K562 (cell line): ENCODE data around the gene NQO2. TPM values are rescaled to one million over a fixed set of nuclear protein-coding genes. Genes with fewer than 3 reads are reported as not detected.

ENCODE experiments used
- ARID1B ChIP-seq: fragments of 450-650 bp; IDR thresholded peaks from 2 replicates; pipeline ENCODE4 v1.6.1; 2016; ENCODE audit warnings: antibody characterized with exemption, mild to moderate bottlenecking, inconsistent platforms
- BCOR ChIP-seq: fragments of 450-650 bp; IDR thresholded peaks from 2 replicates; pipeline ENCODE4 v1.6.1; 2016
- EZH2 ChIP-seq: IDR thresholded peaks from 2 replicates; pipeline ENCODE4 v1.6.1; 2012; ENCODE audit warnings: low read depth, mild to moderate bottlenecking, inconsistent platforms, low read length, borderline replicate concordance
- TEAD4 ChIP-seq, 2 experiments: sonication (generic) in 1 of 2; formaldehyde crosslinking in 1 of 2; IDR thresholded peaks; 2 replicates each; pipeline versions ENCODE4 v1.6.1 to v1.8.0; 2012 to 2022; ENCODE audit warnings: borderline replicate concordance in 1 of 2, inconsistent platforms in 1 of 2, low read length in 1 of 2, mild to moderate bottlenecking in 1 of 2, missing genetic modification reagents in 1 of 2
- YY1 ChIP-seq, 3 experiments: IDR thresholded peaks; 2 replicates each; pipeline ENCODE4 v1.6.1; 2011; ENCODE audit warnings: low read length in 2 of 3, mild to moderate bottlenecking in 2 of 3, moderate library complexity in 2 of 3, borderline replicate concordance in 1 of 3, control low read depth in 1 of 3, low read depth in 1 of 3; ENCODE audit not compliant: insufficient read depth in 3 of 3, insufficient replicate concordance in 2 of 3, control insufficient read depth in 1 of 3, insufficient read length in 1 of 3; ENCODE audit errors: extremely low read depth in 1 of 3
- polyA plus RNA-seq, 8 experiments: library from polyadenylated mRNA; depleted of rRNA in 4 of 8; stranded (reverse) in 5 of 8; unstranded in 3 of 8; fragments of >200 nt; fragmentation: Nextera tagmentation in 2 of 8; fragmentation: Illumina TruSeq in 1 of 8; extraction: Ambion mirVana in 2 of 8; extraction: Trizol in 1 of 8; gene quantifications; 2 replicates each; pipeline versions ENCODE4 v1.2.1 to v1.2.3, GENCODE V29; 2011 to 2014; ENCODE audit warnings: inconsistent platforms in 1 of 8, missing spikeins in 1 of 8
- total RNA-seq, 7 experiments: library from RNA; depleted of rRNA in 6 of 7; stranded (reverse); fragments of >200 nt in 6 of 7; fragmentation: Illumina TruSeq in 2 of 7; extraction: Trizol in 2 of 7; gene quantifications; 2 replicates each; pipeline versions ENCODE4 v1.2.1 to v1.2.3, GENCODE V29; 2011 to 2021; ENCODE audit warnings: low replicate concordance in 1 of 7
- TF ChIP-seq, protein P1 (sequence below): fragments of 250-450 bp; sonication (Bioruptor Pico); IDR thresholded peaks from 2 replicates; pipeline ENCODE4 v1.5.0; 2020; ENCODE audit warnings: mild to moderate bottlenecking
- TF ChIP-seq, protein P2 (sequence below): sonication (generic); formaldehyde crosslinking; IDR thresholded peaks from 2 replicates; pipeline ENCODE4 v1.8.1; 2023; ENCODE audit warnings: mild to moderate bottlenecking, missing genetic modification reagents
- TF ChIP-seq, protein P3 (sequence below): sonication (generic); formaldehyde crosslinking; IDR thresholded peaks from 2 replicates; pipeline ENCODE4 v1.4.0; 2020; ENCODE audit warnings: mild to moderate bottlenecking, missing genetic modification reagents
- TF ChIP-seq, protein P4 (sequence below): conservative IDR thresholded peaks from 2 replicates; pipeline ENCODE4 v1.6.1; 2011; ENCODE audit warnings: low read depth, mild to moderate bottlenecking, low read length; ENCODE audit not compliant: control insufficient read depth

NQO2 gene
- total and polyA plus RNA-seq, 9 of the 15 experiments (the other 6 are each of a cell fraction or from before 2014, with no cell fraction given): 54.6 to 214 (median 116) TPM

DNA sequence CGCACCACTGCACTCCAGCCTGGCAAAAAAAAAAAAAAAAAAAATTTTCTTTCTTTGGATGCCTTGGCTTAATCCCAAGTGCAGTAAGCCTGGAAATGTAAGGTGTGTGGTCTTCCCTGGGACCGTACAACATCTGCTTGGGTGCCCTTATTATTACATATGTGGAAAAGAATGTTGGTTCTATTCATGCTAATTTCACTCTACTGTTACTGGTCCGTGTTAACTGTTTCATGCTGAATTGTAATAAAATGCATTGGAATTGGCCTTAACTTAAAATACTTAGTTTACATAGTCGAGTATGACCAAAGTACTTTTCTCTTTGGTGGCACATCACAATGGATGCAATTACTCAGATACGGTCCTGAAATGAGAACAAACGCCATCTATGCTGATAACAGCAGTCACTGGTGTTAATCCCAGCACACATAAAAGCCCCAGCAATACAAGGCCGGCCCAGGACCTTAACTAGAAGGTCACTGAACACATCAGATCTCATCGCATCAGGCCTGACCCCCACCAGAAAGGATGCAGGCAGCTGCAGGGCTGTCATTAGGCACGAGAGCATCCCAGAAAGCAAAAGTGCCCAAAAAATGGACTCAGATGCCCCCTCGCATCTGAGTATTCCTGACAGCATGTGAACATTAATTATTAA, 29.5 kb upstream of the NQO2 start (continued):
- TF ChIP-seq, protein P1, sequence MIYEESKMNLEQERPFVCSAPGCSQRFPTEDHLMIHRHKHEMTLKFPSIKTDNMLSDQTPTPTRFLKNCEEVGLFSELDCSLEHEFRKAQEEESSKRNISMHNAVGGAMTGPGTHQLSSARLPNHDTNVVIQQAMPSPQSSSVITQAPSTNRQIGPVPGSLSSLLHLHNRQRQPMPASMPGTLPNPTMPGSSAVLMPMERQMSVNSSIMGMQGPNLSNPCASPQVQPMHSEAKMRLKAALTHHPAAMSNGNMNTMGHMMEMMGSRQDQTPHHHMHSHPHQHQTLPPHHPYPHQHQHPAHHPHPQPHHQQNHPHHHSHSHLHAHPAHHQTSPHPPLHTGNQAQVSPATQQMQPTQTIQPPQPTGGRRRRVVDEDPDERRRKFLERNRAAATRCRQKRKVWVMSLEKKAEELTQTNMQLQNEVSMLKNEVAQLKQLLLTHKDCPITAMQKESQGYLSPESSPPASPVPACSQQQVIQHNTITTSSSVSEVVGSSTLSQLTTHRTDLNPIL (CRISPR knock-in tag): no peak
- TF ChIP-seq TEAD4 (IDR thresholded peaks at IDR 0.05; ENCODE audit: low read length) (peak; percentile 65), TEAD4 (CRISPR knock-in tag; IDR thresholded peaks at IDR 0.05; ENCODE audit: borderline replicate concordance) (no peak), ARID1B (peak; percentile 65), EZH2 (no peak), BCOR (peak; percentile 24; the same call in 1 of the 2 replicates), YY1 (IDR thresholded peaks at IDR 0.05; ENCODE audit: borderline replicate concordance in 1 of 3, control insufficient read depth in 1 of 3, extremely low read depth in 1 of 3, insufficient read depth in 3 of 3, insufficient read length in 1 of 3, insufficient replicate concordance in 2 of 3, low read depth in 1 of 3, low read length in 2 of 3) (peak in 1 of 3 experiments; percentile 49)
- TF ChIP-seq, protein P2, sequence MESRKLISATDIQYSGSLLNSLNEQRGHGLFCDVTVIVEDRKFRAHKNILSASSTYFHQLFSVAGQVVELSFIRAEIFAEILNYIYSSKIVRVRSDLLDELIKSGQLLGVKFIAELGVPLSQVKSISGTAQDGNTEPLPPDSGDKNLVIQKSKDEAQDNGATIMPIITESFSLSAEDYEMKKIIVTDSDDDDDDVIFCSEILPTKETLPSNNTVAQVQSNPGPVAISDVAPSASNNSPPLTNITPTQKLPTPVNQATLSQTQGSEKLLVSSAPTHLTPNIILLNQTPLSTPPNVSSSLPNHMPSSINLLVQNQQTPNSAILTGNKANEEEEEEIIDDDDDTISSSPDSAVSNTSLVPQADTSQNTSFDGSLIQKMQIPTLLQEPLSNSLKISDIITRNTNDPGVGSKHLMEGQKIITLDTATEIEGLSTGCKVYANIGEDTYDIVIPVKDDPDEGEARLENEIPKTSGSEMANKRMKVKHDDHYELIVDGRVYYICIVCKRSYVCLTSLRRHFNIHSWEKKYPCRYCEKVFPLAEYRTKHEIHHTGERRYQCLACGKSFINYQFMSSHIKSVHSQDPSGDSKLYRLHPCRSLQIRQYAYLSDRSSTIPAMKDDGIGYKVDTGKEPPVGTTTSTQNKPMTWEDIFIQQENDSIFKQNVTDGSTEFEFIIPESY (CRISPR knock-in tag): 0 out of 2 replicates have a peak, but pooled peaks have one; percentile 15
- TF ChIP-seq, protein P3, sequence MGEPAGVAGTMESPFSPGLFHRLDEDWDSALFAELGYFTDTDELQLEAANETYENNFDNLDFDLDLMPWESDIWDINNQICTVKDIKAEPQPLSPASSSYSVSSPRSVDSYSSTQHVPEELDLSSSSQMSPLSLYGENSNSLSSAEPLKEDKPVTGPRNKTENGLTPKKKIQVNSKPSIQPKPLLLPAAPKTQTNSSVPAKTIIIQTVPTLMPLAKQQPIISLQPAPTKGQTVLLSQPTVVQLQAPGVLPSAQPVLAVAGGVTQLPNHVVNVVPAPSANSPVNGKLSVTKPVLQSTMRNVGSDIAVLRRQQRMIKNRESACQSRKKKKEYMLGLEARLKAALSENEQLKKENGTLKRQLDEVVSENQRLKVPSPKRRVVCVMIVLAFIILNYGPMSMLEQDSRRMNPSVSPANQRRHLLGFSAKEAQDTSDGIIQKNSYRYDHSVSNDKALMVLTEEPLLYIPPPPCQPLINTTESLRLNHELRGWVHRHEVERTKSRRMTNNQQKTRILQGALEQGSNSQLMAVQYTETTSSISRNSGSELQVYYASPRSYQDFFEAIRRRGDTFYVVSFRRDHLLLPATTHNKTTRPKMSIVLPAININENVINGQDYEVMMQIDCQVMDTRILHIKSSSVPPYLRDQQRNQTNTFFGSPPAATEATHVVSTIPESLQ: 0 out of 2 replicates have a peak, but pooled peaks have one; percentile 34
- TF ChIP-seq, protein P4, sequence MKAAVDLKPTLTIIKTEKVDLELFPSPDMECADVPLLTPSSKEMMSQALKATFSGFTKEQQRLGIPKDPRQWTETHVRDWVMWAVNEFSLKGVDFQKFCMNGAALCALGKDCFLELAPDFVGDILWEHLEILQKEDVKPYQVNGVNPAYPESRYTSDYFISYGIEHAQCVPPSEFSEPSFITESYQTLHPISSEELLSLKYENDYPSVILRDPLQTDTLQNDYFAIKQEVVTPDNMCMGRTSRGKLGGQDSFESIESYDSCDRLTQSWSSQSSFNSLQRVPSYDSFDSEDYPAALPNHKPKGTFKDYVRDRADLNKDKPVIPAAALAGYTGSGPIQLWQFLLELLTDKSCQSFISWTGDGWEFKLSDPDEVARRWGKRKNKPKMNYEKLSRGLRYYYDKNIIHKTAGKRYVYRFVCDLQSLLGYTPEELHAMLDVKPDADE: 0 out of 2 replicates have a peak, but pooled peaks have one; percentile 20
